NT2/D1 (cell line): ENCODE data around the gene ATXN7L3.

ENCODE experiments used
- SUZ12 ChIP-seq: IDR thresholded peaks from 2 replicates; pipeline ENCODE4 v1.6.1; 2011; ENCODE audit not compliant: insufficient read length, insufficient read depth; ENCODE audit errors: extremely low read depth
- YY1 ChIP-seq: IDR thresholded peaks from 2 replicates; pipeline ENCODE4 v1.6.1; 2011; ENCODE audit not compliant: insufficient read length, insufficient read depth
- ZNF274 ChIP-seq: IDR thresholded peaks from 2 replicates; pipeline ENCODE4 v1.6.1; 2011; ENCODE audit warnings: mild to moderate bottlenecking, low read depth, low read length

DNA sequence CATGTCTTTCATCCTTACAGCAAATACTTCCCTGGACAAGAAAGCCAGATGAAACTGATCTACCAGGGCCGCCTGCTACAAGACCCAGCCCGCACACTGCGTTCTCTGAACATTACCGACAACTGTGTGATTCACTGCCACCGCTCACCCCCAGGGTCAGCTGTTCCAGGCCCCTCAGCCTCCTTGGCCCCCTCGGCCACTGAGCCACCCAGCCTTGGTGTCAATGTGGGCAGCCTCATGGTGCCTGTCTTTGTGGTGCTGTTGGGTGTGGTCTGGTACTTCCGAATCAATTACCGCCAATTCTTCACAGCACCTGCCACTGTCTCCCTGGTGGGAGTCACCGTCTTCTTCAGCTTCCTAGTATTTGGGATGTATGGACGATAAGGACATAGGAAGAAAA is 9.2 kb downstream of the ATXN7L3 start:
- TF ChIP-seq YY1: no peak
- no peak for TF ChIP-seq SUZ12
- TF ChIP-seq ZNF274: no peak
